ENCODE results near the gene LRP1-AS.
A peak's percentile ranks its signal among the peaks of the same experiment; 100 is the strongest.

The LRP1-AS gene

DNA sequence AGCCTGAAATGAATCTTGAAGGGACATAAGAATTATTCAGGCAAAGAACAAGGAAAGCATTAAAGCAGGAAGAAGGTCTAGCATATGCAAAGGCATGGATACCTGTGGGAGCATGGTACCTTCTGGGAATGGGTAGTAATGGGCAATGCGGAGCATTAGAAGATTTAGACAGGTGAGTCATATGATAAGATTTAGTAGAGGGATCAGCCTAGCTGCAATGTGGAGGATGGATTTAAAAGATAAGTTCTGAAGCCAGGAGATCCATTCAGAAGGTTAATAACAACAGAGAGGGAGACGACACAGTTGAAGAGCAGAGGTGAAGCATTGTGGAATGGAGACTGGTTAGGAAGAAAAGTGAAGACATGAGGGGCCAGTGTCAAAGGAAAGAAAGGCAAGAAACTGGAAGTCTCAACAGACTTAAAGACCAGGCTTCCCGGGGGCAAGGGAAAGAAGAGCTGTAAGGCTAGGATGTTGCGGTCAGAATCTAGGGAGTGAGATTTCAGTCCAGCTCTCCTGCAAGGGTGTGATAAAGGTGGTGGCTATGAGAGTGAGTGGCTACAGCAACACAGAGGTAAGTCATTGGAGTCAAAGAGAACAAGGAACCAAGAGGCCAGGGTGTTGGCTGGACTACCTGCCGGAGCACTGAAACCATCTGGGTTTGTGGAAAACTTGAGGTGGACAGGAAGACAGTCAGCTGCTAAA is 30.7 kb downstream of the LRP1-AS start:
- TF ChIP-seq, protein P1, sequence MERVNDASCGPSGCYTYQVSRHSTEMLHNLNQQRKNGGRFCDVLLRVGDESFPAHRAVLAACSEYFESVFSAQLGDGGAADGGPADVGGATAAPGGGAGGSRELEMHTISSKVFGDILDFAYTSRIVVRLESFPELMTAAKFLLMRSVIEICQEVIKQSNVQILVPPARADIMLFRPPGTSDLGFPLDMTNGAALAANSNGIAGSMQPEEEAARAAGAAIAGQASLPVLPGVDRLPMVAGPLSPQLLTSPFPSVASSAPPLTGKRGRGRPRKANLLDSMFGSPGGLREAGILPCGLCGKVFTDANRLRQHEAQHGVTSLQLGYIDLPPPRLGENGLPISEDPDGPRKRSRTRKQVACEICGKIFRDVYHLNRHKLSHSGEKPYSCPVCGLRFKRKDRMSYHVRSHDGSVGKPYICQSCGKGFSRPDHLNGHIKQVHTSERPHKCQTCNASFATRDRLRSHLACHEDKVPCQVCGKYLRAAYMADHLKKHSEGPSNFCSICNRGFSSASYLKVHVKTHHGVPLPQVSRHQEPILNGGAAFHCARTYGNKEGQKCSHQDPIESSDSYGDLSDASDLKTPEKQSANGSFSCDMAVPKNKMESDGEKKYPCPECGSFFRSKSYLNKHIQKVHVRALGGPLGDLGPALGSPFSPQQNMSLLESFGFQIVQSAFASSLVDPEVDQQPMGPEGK (CRISPR knock-in tag; IDR thresholded peaks at IDR 0.05; ENCODE audit: borderline replicate concordance): no peak
- TF ChIP-seq, protein P2, sequence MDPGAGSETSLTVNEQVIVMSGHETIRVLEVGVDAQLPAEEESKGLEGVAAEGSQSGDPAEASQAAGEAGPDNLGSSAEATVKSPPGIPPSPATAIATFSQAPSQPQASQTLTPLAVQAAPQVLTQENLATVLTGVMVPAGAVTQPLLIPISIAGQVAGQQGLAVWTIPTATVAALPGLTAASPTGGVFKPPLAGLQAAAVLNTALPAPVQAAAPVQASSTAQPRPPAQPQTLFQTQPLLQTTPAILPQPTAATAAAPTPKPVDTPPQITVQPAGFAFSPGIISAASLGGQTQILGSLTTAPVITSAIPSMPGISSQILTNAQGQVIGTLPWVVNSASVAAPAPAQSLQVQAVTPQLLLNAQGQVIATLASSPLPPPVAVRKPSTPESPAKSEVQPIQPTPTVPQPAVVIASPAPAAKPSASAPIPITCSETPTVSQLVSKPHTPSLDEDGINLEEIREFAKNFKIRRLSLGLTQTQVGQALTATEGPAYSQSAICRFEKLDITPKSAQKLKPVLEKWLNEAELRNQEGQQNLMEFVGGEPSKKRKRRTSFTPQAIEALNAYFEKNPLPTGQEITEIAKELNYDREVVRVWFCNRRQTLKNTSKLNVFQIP (CRISPR knock-in tag; IDR thresholded peaks at IDR 0.05; ENCODE audit: borderline replicate concordance, low read depth): no peak
- no peak for TF ChIP-seq ISL1 (CRISPR knock-in tag; IDR thresholded peaks at IDR 0.05)
- TF ChIP-seq, protein P3, sequence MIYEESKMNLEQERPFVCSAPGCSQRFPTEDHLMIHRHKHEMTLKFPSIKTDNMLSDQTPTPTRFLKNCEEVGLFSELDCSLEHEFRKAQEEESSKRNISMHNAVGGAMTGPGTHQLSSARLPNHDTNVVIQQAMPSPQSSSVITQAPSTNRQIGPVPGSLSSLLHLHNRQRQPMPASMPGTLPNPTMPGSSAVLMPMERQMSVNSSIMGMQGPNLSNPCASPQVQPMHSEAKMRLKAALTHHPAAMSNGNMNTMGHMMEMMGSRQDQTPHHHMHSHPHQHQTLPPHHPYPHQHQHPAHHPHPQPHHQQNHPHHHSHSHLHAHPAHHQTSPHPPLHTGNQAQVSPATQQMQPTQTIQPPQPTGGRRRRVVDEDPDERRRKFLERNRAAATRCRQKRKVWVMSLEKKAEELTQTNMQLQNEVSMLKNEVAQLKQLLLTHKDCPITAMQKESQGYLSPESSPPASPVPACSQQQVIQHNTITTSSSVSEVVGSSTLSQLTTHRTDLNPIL (CRISPR knock-in tag; IDR thresholded peaks at IDR 0.05; ENCODE audit: low read depth): no peak
- no peak for TF ChIP-seq RARB (CRISPR knock-in tag; IDR thresholded peaks at IDR 0.05)
- TF ChIP-seq TCF4 (CRISPR knock-in tag; IDR thresholded peaks at IDR 0.05; ENCODE audit: borderline replicate concordance): no peak
- no peak for ATAC-seq

DNA sequence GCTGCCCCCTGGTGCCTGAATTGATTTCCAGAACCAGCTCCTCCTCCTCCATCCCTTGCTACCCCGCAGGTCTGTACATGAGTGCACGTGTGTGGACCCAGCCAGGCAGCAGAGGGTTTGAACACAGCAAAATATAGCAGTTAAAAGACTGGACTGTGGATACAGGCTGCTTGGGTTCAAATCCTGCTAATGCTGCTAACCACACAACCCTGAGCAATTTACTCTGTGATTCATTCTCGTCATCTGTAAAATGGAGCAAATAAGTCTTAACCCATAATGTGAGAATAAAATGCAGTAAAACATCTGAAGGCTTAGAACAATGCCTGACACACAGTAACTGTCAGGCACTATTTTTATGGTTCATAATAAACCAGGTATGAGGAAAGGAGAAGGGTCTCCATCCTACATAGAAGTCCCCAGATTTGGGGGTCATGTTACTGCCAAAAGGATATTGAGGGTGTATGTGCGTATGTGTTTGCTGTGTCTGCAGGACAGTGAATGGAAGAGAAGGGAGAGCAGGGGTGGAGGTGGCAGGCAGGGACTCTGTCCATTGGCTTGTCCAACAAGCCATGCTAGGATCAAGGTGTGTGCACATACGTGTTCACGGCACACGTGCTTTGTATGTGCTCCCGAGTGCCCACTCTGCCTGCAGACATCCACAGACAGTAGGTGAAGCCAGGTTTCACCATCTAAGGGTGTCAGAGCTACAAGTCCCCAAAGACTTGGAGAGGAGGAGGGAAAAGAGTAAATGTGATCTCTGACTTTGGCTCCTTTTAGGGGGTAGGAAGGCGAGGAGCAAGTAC is 34.7 kb downstream of the LRP1-AS start:
- TF ChIP-seq SNAI2 (CRISPR knock-in tag; IDR thresholded peaks at IDR 0.05) (no peak), ZFP3 (CRISPR knock-in tag; IDR thresholded peaks at IDR 0.05) (no peak), GLIS3 (CRISPR knock-in tag; IDR thresholded peaks at IDR 0.05) (no peak), ISL1 (CRISPR knock-in tag; IDR thresholded peaks at IDR 0.05) (no peak), ZNF565 (CRISPR knock-in tag; conservative IDR thresholded peaks at IDR 0.05; ENCODE audit: low read depth) (no peak)
- TF ChIP-seq, protein P4, sequence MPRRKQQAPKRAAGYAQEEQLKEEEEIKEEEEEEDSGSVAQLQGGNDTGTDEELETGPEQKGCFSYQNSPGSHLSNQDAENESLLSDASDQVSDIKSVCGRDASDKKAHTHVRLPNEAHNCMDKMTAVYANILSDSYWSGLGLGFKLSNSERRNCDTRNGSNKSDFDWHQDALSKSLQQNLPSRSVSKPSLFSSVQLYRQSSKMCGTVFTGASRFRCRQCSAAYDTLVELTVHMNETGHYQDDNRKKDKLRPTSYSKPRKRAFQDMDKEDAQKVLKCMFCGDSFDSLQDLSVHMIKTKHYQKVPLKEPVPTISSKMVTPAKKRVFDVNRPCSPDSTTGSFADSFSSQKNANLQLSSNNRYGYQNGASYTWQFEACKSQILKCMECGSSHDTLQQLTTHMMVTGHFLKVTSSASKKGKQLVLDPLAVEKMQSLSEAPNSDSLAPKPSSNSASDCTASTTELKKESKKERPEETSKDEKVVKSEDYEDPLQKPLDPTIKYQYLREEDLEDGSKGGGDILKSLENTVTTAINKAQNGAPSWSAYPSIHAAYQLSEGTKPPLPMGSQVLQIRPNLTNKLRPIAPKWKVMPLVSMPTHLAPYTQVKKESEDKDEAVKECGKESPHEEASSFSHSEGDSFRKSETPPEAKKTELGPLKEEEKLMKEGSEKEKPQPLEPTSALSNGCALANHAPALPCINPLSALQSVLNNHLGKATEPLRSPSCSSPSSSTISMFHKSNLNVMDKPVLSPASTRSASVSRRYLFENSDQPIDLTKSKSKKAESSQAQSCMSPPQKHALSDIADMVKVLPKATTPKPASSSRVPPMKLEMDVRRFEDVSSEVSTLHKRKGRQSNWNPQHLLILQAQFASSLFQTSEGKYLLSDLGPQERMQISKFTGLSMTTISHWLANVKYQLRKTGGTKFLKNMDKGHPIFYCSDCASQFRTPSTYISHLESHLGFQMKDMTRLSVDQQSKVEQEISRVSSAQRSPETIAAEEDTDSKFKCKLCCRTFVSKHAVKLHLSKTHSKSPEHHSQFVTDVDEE (CRISPR knock-in tag; IDR thresholded peaks at IDR 0.05): no peak
- TF ChIP-seq, protein P1 (CRISPR knock-in tag; IDR thresholded peaks at IDR 0.05; ENCODE audit: borderline replicate concordance): no peak
- TF ChIP-seq, protein P5, sequence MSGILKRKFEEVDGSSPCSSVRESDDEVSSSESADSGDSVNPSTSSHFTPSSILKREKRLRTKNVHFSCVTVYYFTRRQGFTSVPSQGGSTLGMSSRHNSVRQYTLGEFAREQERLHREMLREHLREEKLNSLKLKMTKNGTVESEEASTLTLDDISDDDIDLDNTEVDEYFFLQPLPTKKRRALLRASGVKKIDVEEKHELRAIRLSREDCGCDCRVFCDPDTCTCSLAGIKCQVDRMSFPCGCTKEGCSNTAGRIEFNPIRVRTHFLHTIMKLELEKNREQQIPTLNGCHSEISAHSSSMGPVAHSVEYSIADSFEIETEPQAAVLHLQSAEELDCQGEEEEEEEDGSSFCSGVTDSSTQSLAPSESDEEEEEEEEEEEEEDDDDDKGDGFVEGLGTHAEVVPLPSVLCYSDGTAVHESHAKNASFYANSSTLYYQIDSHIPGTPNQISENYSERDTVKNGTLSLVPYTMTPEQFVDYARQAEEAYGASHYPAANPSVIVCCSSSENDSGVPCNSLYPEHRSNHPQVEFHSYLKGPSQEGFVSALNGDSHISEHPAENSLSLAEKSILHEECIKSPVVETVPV (CRISPR knock-in tag; IDR thresholded peaks at IDR 0.05): no peak
- ATAC-seq: peak; percentile 95

DNA sequence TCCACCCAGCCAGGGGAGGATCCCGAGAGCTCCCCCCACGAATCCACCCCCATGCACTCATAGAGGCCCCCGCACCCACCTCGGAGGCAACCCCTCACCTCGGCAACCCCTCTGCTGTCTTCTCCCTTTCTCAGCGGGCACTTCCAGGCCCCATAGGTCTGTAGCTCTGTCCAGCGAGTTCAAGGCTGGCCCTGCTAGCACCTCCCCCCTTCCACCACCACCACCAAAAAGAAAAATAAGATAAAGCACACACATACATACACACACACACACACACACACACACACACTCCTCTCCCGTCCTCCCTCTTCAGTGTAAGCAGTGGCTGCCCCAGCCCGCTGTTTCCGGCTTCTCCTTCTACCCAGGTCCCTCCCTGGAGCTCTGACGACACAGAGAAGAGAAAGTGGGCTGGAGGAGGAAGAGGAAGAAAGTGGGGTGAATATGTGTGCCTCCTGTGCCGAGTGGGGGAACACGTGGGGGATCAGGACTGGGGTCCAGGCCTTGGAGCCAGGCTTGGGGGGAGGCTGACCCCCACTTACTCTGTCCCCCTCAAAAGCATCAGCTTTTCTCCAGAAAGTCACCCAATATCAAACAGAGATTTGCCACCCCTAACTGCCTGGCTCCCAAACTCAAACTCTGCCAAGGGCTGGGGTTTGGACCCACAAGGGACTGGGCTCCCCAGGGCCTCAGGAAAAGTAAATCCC is 36.2 kb downstream of the LRP1-AS start, which contains the start of gene STAT6:
Gene STAT6 (minus strand): TSS at position 332 of the 704 bp plus-strand sequence. CDS start 3,084 bp downstream, outside the sequence.
- ATAC-seq: no peak
- TF ChIP-seq OSR1 (CRISPR knock-in tag; IDR thresholded peaks at IDR 0.05) (no peak), PPARA (CRISPR knock-in tag; IDR thresholded peaks at IDR 0.05; ENCODE audit: borderline replicate concordance) (no peak), ZFP3 (CRISPR knock-in tag; IDR thresholded peaks at IDR 0.05) (no peak), SNAI2 (CRISPR knock-in tag; IDR thresholded peaks at IDR 0.05) (no peak)
- TF ChIP-seq, protein P4 (CRISPR knock-in tag; IDR thresholded peaks at IDR 0.05): no peak
- TF ChIP-seq, protein P5 (CRISPR knock-in tag; IDR thresholded peaks at IDR 0.05): no peak
- TF ChIP-seq, protein P2 (CRISPR knock-in tag; IDR thresholded peaks at IDR 0.05; ENCODE audit: borderline replicate concordance, low read depth): no peak

Data from SK-N-SH treated with all-trans-retinoic acid at 6 μM for 48 hours (cell line).